Cardiac muscle cell (in vitro differentiated cells and primary cell): ENCODE results near the gene KCNQ2. TPM values are rescaled to one million over a fixed set of nuclear protein-coding genes. Genes with fewer than 3 reads are reported as not detected.

ENCODE experiments used
- DNase-seq, 2 donors: peaks; one replicate each; pipeline versions ENCODE4 v3.0.0 to v3.0.0-alpha.2; 2010 to 2017; ENCODE audit warnings: low read depth in 1 of 2, low spot score in 1 of 2
- H3K27ac ChIP-seq: fragments of 200-600 bp; sonication (generic); 2 replicates; pipeline ENCODE4 v1.5.1; 2016
- H3K27me3 ChIP-seq: fragments of 200-600 bp; sonication (generic); 2 replicates; pipeline ENCODE4 v1.6.0; 2016; ENCODE audit warnings: control low read depth
- H3K36me3 ChIP-seq: fragments of 200-600 bp; sonication (generic); 2 replicates; pipeline ENCODE4 v1.5.1; 2016; ENCODE audit warnings: control low read depth
- H3K4me1 ChIP-seq: fragments of 200-600 bp; sonication (generic); 2 replicates; pipeline ENCODE4 v1.8.1; 2017; ENCODE audit warnings: low read depth, mild to moderate bottlenecking, mixed run types
- H3K4me3 ChIP-seq: fragments of 200-600 bp; sonication (generic); 2 replicates; pipeline ENCODE4 v1.5.1; 2016; ENCODE audit warnings: mild to moderate bottlenecking
- H3K9me3 ChIP-seq: fragments of 200-600 bp; sonication (generic); 2 replicates; pipeline ENCODE4 v1.5.1; 2017; ENCODE audit warnings: low read depth, mild to moderate bottlenecking, control low read depth
- polyA plus RNA-seq: library from polyadenylated mRNA; unstranded; fragments of >200 nt; fragmentation: Nextera tagmentation; extraction: Ambion mirVana; gene quantifications from 2 replicates; pipeline ENCODE4 v1.2.1, GENCODE V29; 2016
- total RNA-seq: library from RNA; depleted of rRNA; stranded (reverse); fragments of >200 nt; gene quantifications from 2 replicates; pipeline ENCODE4 v1.2.3, GENCODE V29; 2016
- TF ChIP-seq, protein P1 (sequence below): IDR thresholded peaks from 2 replicates; pipeline ENCODE4 v1.5.1; 2012; ENCODE audit warnings: low read depth, mild to moderate bottlenecking, low read length

Gene KCNQ2
- total and polyA plus RNA-seq, 2 experiments from 2014 or later, result 13.7 to 18.6 TPM

DNA sequence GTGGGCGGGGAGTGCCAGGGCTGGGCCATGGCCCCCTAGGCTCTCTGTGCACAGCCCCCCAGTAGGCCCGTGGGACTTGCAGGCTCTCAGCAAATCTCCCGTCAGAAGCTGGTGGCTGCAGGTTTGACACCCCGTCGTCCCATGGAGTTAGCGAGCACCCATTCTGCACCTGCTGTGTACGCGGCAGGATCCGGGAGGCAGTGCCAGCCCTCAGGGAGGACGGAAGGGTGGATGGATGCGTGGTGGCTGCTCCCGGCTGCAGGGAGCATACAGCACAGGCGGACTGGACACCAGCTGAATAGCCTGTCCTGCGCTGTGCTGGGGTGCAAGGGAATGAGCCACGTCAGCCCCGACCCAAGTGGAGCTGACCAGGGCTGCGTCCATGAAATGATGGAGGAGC is 78.9 kb downstream of the KCNQ2 start:
- H3K9me3 ChIP-seq, result no peaks in the 10 kb centered on the region
- no peaks in the 10 kb centered on the region for H3K4me1 ChIP-seq
- TF ChIP-seq, protein P1, sequence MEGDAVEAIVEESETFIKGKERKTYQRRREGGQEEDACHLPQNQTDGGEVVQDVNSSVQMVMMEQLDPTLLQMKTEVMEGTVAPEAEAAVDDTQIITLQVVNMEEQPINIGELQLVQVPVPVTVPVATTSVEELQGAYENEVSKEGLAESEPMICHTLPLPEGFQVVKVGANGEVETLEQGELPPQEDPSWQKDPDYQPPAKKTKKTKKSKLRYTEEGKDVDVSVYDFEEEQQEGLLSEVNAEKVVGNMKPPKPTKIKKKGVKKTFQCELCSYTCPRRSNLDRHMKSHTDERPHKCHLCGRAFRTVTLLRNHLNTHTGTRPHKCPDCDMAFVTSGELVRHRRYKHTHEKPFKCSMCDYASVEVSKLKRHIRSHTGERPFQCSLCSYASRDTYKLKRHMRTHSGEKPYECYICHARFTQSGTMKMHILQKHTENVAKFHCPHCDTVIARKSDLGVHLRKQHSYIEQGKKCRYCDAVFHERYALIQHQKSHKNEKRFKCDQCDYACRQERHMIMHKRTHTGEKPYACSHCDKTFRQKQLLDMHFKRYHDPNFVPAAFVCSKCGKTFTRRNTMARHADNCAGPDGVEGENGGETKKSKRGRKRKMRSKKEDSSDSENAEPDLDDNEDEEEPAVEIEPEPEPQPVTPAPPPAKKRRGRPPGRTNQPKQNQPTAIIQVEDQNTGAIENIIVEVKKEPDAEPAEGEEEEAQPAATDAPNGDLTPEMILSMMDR, result no peak
- no peak for DNase-seq
- H3K36me3 ChIP-seq, result no peaks in the 10 kb centered on the region
- H3K27ac ChIP-seq, result no peak overlapping the region
- H3K4me3 ChIP-seq, result no peak overlapping the region
- peaks cover 21% of the 10 kb centered on the region for H3K27me3 ChIP-seq

DNA sequence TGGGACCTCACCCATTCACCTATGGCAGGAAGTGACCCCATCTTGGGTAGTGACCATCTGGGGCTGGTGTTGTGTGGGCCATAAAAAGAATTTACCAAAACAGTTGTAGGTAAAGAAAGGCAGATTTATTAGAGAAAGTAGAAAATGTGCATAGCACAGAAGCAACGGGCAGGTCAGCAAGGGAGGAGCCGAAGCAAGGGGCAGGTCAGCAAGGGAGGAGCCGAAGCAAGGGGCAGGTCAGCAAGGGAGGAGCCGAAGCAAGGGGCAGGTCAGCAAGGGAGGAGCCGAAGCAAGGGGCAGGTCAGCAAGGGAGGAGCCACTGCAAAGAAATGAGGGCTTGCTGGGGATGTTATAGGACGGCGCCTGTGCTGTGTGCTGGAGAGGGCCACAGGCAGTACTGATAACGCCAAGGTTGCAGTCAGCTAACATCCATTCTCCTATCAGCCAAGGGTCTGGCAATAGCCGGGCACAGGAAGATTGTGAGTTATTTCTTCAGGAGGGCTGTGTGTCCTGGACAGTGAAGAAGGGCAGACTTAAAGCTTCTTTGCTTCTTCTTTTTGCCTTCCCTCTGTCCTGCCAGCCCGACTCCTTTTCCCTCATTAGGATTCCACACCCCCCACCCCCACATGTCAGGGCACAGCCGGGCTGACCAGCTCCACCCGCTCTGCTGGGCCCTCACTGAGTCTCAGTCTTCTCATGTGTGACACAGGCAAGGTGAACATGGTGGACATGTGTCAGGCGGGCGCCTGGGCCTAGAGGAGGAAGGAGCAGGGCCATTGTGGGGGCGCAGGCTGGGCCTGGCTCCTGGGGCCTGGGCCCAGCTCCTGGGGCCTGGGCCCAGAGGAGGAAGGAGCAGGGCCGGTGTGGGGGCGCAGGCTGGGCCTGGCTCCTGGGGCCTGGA is 79.7 kb downstream of the KCNQ2 start:
- no peak overlapping the region for H3K27ac ChIP-seq
- DNase-seq, result no peak
- peaks cover 21% of the 10 kb centered on the region for H3K27me3 ChIP-seq
- TF ChIP-seq, protein P1, result no peak
- H3K4me1 ChIP-seq, result no peaks in the 10 kb centered on the region
- H3K9me3 ChIP-seq, result no peaks in the 10 kb centered on the region
- no peak overlapping the region for H3K4me3 ChIP-seq
- no peaks in the 10 kb centered on the region for H3K36me3 ChIP-seq

DNA sequence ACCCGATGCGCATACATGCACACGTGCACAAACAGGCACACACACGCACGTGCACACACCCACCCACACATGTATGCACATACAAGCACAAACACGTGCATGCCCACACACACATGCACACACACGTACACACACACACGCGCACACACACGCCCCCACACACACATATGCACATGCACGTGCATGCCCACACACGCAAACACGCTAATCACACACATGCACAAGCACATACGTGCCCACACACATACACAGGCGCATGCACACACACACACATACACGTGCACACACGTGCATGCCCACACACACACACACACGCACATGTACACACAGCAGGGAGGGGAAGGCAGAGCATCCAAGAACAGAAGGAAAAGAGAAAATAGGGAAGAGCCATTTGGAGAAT is 84.5 kb downstream of the KCNQ2 start:
- no peaks in the 10 kb centered on the region for H3K36me3 ChIP-seq
- no peaks in the 10 kb centered on the region for H3K9me3 ChIP-seq
- no peak overlapping the region for H3K4me3 ChIP-seq
- DNase-seq, result no peak
- no peaks in the 10 kb centered on the region for H3K4me1 ChIP-seq
- H3K27ac ChIP-seq, result no peak overlapping the region
- H3K27me3 ChIP-seq, result peaks cover 3% of the 10 kb centered on the region
- TF ChIP-seq, protein P1, result no peak

DNA sequence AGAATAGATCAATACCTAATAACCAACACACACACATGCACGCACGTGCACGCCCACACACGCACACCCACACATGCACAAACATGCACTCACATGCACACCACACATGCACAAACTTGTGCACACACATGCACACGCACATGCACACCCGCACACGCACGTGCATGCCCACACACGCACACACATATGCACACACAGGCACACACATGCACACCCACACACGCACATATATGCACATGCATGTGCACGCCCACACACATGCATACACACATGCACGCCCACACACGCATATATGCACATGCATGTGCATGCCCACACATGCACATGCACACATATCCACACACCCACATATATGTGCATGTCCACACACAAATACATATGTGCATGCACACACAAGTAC is 85.1 kb downstream of the KCNQ2 start:
- Histone ChIP-seq H3K36me3 (no peaks in the 10 kb centered on the region), H3K4me3 (no peak overlapping the region), H3K27ac (no peak overlapping the region), H3K4me1 (no peaks in the 10 kb centered on the region), H3K9me3 (no peaks in the 10 kb centered on the region), H3K27me3 (peaks cover 3% of the 10 kb centered on the region)
- no peak for DNase-seq
- TF ChIP-seq, protein P1, result no peak

DNA sequence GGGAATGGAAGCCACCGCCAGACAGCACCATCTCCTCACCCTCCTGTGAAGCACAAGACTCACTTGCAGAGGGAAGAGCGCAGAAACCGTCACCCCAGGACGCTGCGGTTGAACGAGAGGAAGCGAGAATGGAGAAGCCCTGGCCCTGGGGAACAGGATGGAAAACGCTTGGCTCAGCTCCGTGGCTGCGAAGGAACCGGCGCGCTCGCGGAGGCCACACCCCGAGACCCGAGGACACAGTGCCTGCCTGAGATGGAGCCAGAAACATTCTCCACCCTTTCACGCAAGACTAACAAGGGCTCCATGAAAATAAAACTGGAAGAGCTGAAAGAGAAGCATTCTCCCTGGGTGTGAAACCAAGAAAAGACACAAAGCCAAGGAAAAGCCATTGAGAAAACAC is 86.0 kb downstream of the KCNQ2 start:
- TF ChIP-seq, protein P1, result no peak
- DNase-seq, result no peak
- Histone ChIP-seq H3K27ac (no peak overlapping the region), H3K4me3 (no peak overlapping the region), H3K36me3 (no peaks in the 10 kb centered on the region), H3K27me3 (peaks cover 3% of the 10 kb centered on the region), H3K9me3 (no peaks in the 10 kb centered on the region), H3K4me1 (no peaks in the 10 kb centered on the region)
